Dermis blood vessel endothelial cell (primary cell): ENCODE results near the gene DENND2D. TPM values are rescaled to one million over a fixed set of nuclear protein-coding genes. Genes with fewer than 3 reads are reported as not detected.
A peak's percentile ranks its signal among the peaks of the same experiment; 100 is the strongest.

Source experiments
- DNase-seq: peaks from one replicate; pipeline ENCODE4 v3.0.0; 2010
- total RNA-seq: library from RNA; depleted of rRNA; stranded (reverse); fragments of >200 nt; gene quantifications from 2 replicates; pipeline ENCODE4 v1.2.3, GENCODE V29; 2014

DENND2D gene
- total RNA-seq, 1 donor from 2014 or later = 2.7 TPM

- no peak for DNase-seq
Measured at GRCh38 chr1:111164151-111164550, 36.3 kb downstream of the DENND2D start.

GRCh38 chr1:111163363-111163762 lies 37.1 kb downstream of the DENND2D start:
- DNase-seq = no peak

- DNase-seq = no peak
Measured at GRCh38 chr1:111162488-111162880, 38.0 kb downstream of the DENND2D start.

GRCh38 chr1:111161843-111162487 lies 38.5 kb downstream of the DENND2D start:
- DNase-seq = no peak

GRCh38 chr1:111157431-111157830 lies 43.0 kb downstream of the DENND2D start:
- no peak for DNase-seq

GRCh38 chr1:111154021-111154999 lies 46.1 kb downstream of the DENND2D start:
- DNase-seq = no peak

GRCh38 chr1:111151838-111152237 lies 48.6 kb downstream of the DENND2D start:
- DNase-seq = no peak

- DNase-seq = peak; percentile 65
Measured at GRCh38 chr1:111148376-111148881, 52.0 kb downstream of the DENND2D start.

GRCh38 chr1:111147948-111148347 lies 52.5 kb downstream of the DENND2D start:
- no peak for DNase-seq

GRCh38 chr1:111145963-111146768 lies 54.3 kb downstream of the DENND2D start:
- no peak for DNase-seq

GRCh38 chr1:111145542-111145941 lies 54.9 kb downstream of the DENND2D start:
- no peak for DNase-seq

GRCh38 chr1:111142356-111142975 lies 58.0 kb downstream of the DENND2D start:
- no peak for DNase-seq

- DNase-seq = no peak
Measured at GRCh38 chr1:111141245-111142220, 58.9 kb downstream of the DENND2D start.

GRCh38 chr1:111140680-111140967 lies 59.8 kb downstream of the DENND2D start:
- peak; percentile 66 for DNase-seq

- DNase-seq = peak; percentile 97
Measured at GRCh38 chr1:111139956-111140679, 60.3 kb downstream of the DENND2D start, which contains the start of the genes CEPT1 and DRAM2. Gene CEPT1, plus strand, starts transcription at chr1:111140223. Its CDS starts 7,492 bp downstream, at chr1:111147715. Gene DRAM2, minus strand, starts transcription at chr1:111140093. Its CDS starts 8,539 bp downstream, at chr1:111131554.

- DNase-seq = peak; percentile 71
Measured at GRCh38 chr1:111139324-111139955, 61.0 kb downstream of the DENND2D start.
